NT2/D1 (cell line): ENCODE results near the gene TMEM106B.

ENCODE experiments used
- YY1 ChIP-seq: IDR thresholded peaks from 2 replicates; pipeline ENCODE4 v1.6.1; 2011; ENCODE audit not compliant: insufficient read length, insufficient read depth
- ZNF274 ChIP-seq: IDR thresholded peaks from 2 replicates; pipeline ENCODE4 v1.6.1; 2011; ENCODE audit warnings: mild to moderate bottlenecking, low read depth, low read length

- TF ChIP-seq YY1, result no peak
- no peak for TF ChIP-seq ZNF274
Observed at GRCh38 chr7:12211711-12212485, 804 bp downstream of the TMEM106B start.
